IPS DF 6.9 (cell line): ENCODE results near the gene ARHGEF10L.

ENCODE experiments used
- DNase-seq: peaks from one replicate; pipeline ENCODE4 v3.0.0-alpha.2; 2013; ENCODE audit warnings: low read depth, low spot score
- H3K27ac ChIP-seq: one replicate; pipeline ENCODE4 v1.5.1; 2013; ENCODE audit warnings: low read length, control low read depth
- H3K27me3 ChIP-seq: 2 replicates; pipeline ENCODE4 v1.6.1; 2013; ENCODE audit warnings: mild to moderate bottlenecking, low read length; ENCODE audit not compliant: control insufficient read depth, insufficient read depth
- H3K36me3 ChIP-seq: 2 replicates; pipeline ENCODE4 v1.6.1; 2013; ENCODE audit warnings: low read length; ENCODE audit not compliant: control insufficient read depth, insufficient read depth
- H3K4me1 ChIP-seq: 2 replicates; pipeline ENCODE4 v1.6.1; 2013; ENCODE audit warnings: low read length; ENCODE audit not compliant: control insufficient read depth, insufficient read depth
- H3K4me3 ChIP-seq: 2 replicates; pipeline ENCODE4 v1.5.1; 2013; ENCODE audit warnings: mild to moderate bottlenecking, low read length
- H3K9me3 ChIP-seq: 2 replicates; pipeline ENCODE4 v1.6.1; 2013; ENCODE audit warnings: low read length, inconsistent platforms; ENCODE audit not compliant: control insufficient read depth, insufficient read depth
- WGBS: extraction: QIAGEN DNeasy Blood & Tissue Kit; methylation state at CpG from one replicate; pipeline ENCODE4 v1.1.7; 2013; ENCODE audit warnings: mixed read lengths, missing lambda C conversion rate; ENCODE audit not compliant: insufficient read length, insufficient coverage; 5-methylcytosine and 5-hydroxymethylcytosine counted together

The ARHGEF10L gene

GRCh38 chr1:17635811-17636210, 96.3 kb downstream of the ARHGEF10L start:
- Histone ChIP-seq H3K27me3 (no peaks in the 10 kb centered on the region), H3K36me3 (peaks cover 39% of the 10 kb centered on the region), H3K4me3 (no peak overlapping the region), H3K27ac (no peak overlapping the region), H3K9me3 (no peaks in the 10 kb centered on the region), H3K4me1 (no peaks in the 10 kb centered on the region)
- WGBS = no CpG with 5 or more reads among the region's 9 CpGs
- no peak for DNase-seq

GRCh38 chr1:17636612-17637011, 97.1 kb downstream of the ARHGEF10L start:
- no peak overlapping the region for H3K4me3 ChIP-seq
- no peaks in the 10 kb centered on the region for H3K4me1 ChIP-seq
- H3K27me3 ChIP-seq = no peaks in the 10 kb centered on the region
- H3K36me3 ChIP-seq = peaks cover 35% of the 10 kb centered on the region
- no peaks in the 10 kb centered on the region for H3K9me3 ChIP-seq
- H3K27ac ChIP-seq = no peak overlapping the region
- no peak for DNase-seq
- no CpG with 5 or more reads among the region's 3 CpGs for WGBS

- Histone ChIP-seq H3K36me3 (peaks cover 34% of the 10 kb centered on the region), H3K4me3 (no peak overlapping the region), H3K27me3 (no peaks in the 10 kb centered on the region), H3K9me3 (no peaks in the 10 kb centered on the region), H3K27ac (no peak overlapping the region), H3K4me1 (no peaks in the 10 kb centered on the region)
- DNase-seq = no peak
- WGBS = no CpG with 5 or more reads among the region's 4 CpGs
These were observed 97.6 kb downstream of the ARHGEF10L start for GRCh38 chr1:17637055-17637454.

- peaks cover 26% of the 10 kb centered on the region for H3K36me3 ChIP-seq
- no peaks in the 10 kb centered on the region for H3K9me3 ChIP-seq
- no peak for DNase-seq
- no peaks in the 10 kb centered on the region for H3K4me1 ChIP-seq
- no peak overlapping the region for H3K4me3 ChIP-seq
- no peak overlapping the region for H3K27ac ChIP-seq
- H3K27me3 ChIP-seq = no peaks in the 10 kb centered on the region
- no CpG with 5 or more reads among the region's 14 CpGs for WGBS
These were observed 100.3 kb downstream of the ARHGEF10L start for GRCh38 chr1:17639703-17640340.

GRCh38 chr1:17640393-17640792, 100.9 kb downstream of the ARHGEF10L start:
- Histone ChIP-seq H3K27ac (no peak overlapping the region), H3K4me1 (no peaks in the 10 kb centered on the region), H3K27me3 (no peaks in the 10 kb centered on the region), H3K9me3 (no peaks in the 10 kb centered on the region), H3K36me3 (peaks cover 21% of the 10 kb centered on the region), H3K4me3 (no peak overlapping the region)
- no peak for DNase-seq
- 100% methylated on average over 1 of the region's 5 CpGs for WGBS

- no peak for DNase-seq
- WGBS = no CpG with 5 or more reads among the region's 8 CpGs
- Histone ChIP-seq H3K36me3 (peaks cover 21% of the 10 kb centered on the region), H3K9me3 (no peaks in the 10 kb centered on the region), H3K27me3 (no peaks in the 10 kb centered on the region), H3K4me1 (no peaks in the 10 kb centered on the region), H3K27ac (no peak overlapping the region), H3K4me3 (no peak overlapping the region)
These were observed 101.5 kb downstream of the ARHGEF10L start for GRCh38 chr1:17640975-17641374.

- H3K9me3 ChIP-seq = no peaks in the 10 kb centered on the region
- WGBS = no CpG with 5 or more reads among the region's 5 CpGs
- no peak overlapping the region for H3K4me3 ChIP-seq
- H3K27me3 ChIP-seq = no peaks in the 10 kb centered on the region
- H3K4me1 ChIP-seq = no peaks in the 10 kb centered on the region
- peaks cover 25% of the 10 kb centered on the region for H3K36me3 ChIP-seq
- DNase-seq = no peak
- no peak overlapping the region for H3K27ac ChIP-seq
These were observed 102.7 kb downstream of the ARHGEF10L start for GRCh38 chr1:17642169-17642568.

GRCh38 chr1:17642943-17643342, 103.4 kb downstream of the ARHGEF10L start:
- Histone ChIP-seq H3K4me1 (no peaks in the 10 kb centered on the region), H3K36me3 (peaks cover 22% of the 10 kb centered on the region), H3K27me3 (no peaks in the 10 kb centered on the region), H3K9me3 (no peaks in the 10 kb centered on the region), H3K4me3 (no peak overlapping the region), H3K27ac (no peak overlapping the region)
- WGBS = no CpG with 5 or more reads among the region's 3 CpGs
- DNase-seq = no peak

GRCh38 chr1:17643861-17644703, 104.6 kb downstream of the ARHGEF10L start:
- Histone ChIP-seq H3K36me3 (peaks cover 12% of the 10 kb centered on the region), H3K4me3 (no peak overlapping the region), H3K27ac (no peak overlapping the region), H3K27me3 (no peaks in the 10 kb centered on the region), H3K4me1 (no peaks in the 10 kb centered on the region), H3K9me3 (no peaks in the 10 kb centered on the region)
- no CpG with 5 or more reads among the region's 14 CpGs for WGBS
- DNase-seq = no peak

GRCh38 chr1:17645068-17645911, 105.8 kb downstream of the ARHGEF10L start:
- DNase-seq = no peak
- no CpG with 5 or more reads among the region's 28 CpGs for WGBS
- Histone ChIP-seq H3K36me3 (0 out of 2 replicates have a peak, but pooled peaks cover 6% of the 10 kb centered on the region), H3K4me1 (no peaks in the 10 kb centered on the region), H3K27me3 (no peaks in the 10 kb centered on the region), H3K4me3 (no peak overlapping the region), H3K9me3 (no peaks in the 10 kb centered on the region), H3K27ac (no peak overlapping the region)
